Hippocampal formation (tissue), 2 donors: Measurements from ENCODE around the gene YIPF3.
"Not testable (repeated sequence)": the region's sequence is repeated elsewhere in the genome, so short reads cannot be mapped to it uniquely, and the experiment has no call there.

Experiments
- DNase-seq, 2 donors: peaks; one replicate each; lab custom pipeline; 2025; lab: John Stamatoyannopoulos, UW

YIPF3 gene

GRCh38 chr6:43493230-43493629 lies 23.5 kb downstream of the YIPF3 start:
- no peak for DNase-seq

GRCh38 chr6:43492673-43493072 lies 24.1 kb downstream of the YIPF3 start:
- DNase-seq, result peak in 1 of 2 donors; percentile 30

- peak; percentile 77 to 88 for DNase-seq
Observed at GRCh38 chr6:43491750-43492661, 24.7 kb downstream of the YIPF3 start.

DNA sequence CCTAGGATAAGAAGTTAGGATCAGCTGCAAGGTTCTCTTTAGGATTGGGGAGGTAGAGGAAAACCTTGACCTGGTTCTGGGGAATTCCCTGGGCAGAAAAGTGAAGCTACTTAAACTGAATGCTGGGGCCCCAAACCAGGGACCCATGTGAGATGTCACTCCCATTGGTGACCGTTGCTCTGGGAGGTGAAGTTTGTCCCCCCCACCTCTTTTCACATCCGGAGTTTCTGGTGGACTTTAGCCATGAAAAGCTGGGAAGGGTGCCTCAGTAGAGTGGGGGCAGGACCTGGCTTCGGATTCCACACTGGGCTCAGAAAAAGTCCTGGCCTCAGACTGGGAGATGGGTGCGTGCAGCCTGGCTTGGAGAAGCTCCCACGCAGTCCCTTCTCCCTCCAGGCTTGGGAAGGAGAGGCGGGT lies 26.2 kb downstream of the YIPF3 start:
- DNase-seq, result no peak

GRCh38 chr6:43489277-43490072 lies 27.3 kb downstream of the YIPF3 start:
- peak; percentile 92 to 98 for DNase-seq

DNA sequence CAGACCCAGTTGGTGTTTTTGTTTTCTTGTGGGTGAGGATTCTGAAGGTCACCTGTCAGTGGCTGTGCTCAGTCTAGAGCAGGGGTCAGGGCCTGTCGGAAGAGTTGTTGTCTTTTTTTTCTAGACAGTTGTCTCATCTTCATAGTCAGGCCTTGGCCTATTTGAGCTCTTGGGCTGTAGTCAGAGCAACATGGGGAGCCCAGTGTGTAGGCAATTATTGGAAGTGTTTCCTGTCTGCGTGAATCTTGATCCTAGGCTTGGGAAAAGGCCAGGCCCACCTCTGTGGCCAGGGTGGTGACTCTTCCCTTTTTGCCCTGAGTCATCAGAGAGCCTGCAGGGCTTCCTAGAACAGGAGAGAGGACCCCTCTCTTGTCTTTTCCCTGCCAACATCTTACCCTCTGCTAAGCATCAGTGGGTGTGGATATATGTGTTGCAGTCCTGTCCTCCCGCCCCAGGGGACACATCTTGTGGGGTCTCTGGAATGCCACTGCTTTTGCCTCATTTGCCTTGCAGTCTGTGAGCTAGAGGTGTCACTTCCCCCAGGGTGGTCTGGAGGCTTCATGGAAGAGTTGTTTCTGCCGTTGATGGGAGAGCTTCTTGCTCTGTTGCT lies 28.0 kb downstream of the YIPF3 start:
- DNase-seq, result no peak

DNA sequence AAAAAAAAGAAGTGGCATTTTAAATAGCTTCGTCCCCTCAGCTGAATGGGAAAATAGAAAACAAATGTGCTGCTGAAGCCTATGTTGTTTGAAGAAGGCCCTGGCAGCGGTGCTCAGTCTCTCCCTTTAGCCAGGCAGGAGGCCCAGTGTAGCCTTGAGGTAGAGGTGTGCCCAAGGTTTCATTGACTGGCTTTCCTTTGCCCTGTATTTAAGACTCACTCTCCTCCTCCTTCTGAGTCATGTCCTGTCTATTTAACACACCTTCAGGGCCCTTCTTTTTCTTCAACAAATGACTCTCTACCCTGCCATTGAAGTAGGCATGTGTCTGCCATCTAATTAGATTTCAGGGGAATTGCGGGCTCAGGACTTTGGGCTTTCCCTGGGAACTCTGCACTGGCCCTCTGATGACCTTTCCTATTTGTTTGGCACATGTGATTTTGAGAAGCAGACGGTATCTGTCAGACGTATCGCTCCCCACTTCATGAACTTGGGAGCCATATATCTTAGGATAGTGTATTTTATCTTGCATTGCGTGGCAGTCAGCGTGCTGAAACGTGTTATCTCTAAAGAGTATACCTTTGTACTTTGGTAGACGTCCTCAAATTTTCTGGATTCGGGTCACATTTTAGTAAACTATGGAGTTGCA lies 35.0 kb downstream of the YIPF3 start:
- DNase-seq, result no peak

- no peak for DNase-seq
Observed at GRCh38 chr6:43481075-43481474, 35.7 kb downstream of the YIPF3 start.

DNA sequence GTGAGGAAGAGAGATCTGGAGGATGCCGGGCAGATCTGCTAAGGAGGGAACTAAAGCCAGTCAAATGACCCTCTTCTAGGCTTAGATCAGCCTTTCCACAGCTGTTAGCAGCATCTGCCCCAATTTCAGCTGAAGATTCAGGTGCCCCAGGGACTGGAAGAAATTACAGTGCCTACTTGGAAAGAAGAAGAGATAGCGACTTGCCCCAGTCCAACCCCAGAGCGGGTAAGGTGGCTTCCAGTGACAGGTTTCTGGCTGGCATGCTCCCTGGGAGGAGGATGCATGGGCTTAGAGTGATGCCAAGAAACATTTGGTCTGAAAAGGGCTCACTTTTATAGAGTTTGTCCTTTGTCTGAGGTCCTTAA lies 38.7 kb downstream of the YIPF3 start:
- DNase-seq, result no peak

DNA sequence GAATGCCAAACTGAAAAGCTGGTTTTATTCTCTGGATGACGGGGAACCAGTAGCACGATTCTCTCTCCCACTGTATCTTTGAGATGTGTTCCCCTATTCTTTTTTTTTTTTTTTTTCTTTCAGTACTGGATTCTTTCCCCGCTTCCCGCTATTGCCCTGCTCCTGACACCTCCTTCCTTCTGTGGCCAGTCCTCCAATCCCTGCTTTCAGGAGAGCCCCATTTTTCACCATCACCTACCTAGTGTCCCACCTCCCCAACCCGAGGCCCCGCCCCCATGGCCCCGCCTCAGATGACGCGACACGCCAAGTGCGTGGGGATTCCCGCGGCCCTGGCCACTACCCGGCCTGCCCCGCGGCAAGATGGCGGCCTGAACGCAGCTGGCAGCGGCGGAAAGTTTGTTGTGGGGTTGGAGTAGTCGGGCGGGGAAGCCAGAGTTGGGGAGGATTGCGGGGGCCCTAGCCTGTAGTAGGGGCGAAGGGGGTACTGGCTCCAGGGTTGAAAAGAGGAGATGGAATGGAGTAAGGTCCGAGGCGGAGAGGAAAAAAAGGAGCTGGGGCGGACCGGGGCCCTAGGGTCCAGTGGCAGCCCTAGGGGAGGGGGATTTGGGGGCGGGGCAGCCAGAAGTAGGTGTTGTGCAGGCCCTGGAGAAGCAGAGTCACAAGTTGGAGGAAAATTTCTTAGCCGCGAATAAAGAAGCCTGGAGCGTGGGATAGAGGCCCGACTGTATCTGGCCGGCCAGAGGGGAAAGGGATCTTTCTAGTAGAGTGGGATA lies 39.3 kb downstream of the YIPF3 start, which contains the start of gene TJAP1:
TJAP1 (plus strand) TSS at position 336 of the 773 bp plus-strand sequence. CDS start 21,432 bp downstream, outside the sequence.
- DNase-seq, result peak; percentile 77 to 88

DNA sequence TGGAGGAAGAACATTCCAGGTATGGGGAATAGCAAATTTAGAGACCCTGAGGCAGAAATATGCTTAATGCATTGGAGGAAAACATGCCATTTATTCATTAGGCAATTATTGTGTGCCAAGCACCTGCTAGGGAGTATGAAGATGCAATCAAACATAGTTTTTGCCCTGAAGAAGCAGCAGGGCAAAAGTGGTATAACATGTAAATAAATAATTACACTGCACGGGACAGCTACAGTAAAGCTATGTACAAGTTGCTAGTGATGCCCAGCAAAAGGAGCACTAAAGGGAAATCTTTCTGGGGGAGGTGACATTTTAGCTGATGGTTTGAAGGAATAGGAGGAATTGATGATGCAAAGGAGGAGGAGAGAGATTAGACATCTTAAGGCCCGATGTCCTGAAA lies 40.0 kb downstream of the YIPF3 start:
- no peak for DNase-seq

DNA sequence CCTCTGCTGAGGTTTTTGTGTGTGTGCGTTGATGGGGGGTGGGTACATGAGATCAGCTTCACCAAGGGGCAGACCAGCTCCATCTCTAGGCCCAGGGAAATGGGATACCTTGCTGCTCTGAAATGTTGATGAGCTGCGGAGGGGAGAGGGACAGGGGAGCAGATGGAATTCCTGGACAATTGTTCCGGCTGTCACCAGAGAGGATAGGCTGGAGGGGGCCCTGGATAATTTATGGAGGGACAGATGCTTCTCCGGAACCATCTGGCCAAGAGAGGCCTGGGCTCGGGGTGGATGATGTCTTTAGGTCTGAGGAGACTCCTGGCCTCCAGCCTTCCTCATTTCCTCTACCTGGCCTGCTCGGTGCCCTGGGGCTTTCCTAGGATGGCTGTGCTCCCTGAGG lies 41.2 kb downstream of the YIPF3 start:
- DNase-seq, result no peak

DNA sequence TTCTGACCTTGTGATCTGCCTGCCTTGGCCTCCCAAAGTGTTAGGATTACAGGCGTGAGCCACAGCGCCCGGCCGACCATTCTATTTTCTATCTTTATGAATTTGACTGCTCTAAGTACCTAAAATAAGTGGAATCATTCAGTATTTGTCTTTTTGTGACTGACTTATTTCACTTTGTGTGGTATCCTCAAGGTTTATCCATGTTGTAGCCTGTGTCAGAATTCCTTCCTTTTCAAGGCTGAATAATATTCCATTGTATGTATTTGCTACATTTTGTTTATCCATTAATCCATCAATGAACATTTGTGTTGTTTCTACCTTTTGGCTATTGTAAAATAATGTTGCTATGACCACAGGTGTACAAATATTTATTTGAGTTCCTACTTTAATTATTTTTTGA lies 44.2 kb downstream of the YIPF3 start:
- DNase-seq, result no peak

DNA sequence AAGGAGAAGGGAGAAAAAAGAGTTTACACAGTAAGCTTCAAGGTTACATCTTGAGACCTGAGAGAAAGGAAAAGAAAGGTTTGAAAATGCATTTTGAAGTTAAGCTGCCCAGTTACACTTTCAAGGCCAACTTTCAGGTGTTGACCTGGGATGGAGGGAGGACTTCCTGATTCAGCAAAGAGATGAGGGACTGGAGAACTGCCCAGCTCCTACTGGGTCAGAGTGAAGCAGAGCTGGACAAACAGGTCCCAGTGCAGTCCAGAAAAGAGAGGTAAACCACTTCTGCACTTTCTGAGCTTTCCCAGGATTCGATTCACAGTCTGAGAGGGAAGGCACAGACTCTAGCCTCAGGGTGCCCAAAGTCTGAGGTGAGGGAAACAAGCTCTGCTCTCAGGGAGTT lies 45.3 kb downstream of the YIPF3 start:
- no peak for DNase-seq

GRCh38 chr6:43469947-43470346 lies 46.8 kb downstream of the YIPF3 start:
- DNase-seq, result no peak

GRCh38 chr6:43468748-43469681 lies 47.7 kb downstream of the YIPF3 start:
- no peak for DNase-seq

- no peak for DNase-seq
Observed at GRCh38 chr6:43468240-43468639, 48.5 kb downstream of the YIPF3 start.

DNA sequence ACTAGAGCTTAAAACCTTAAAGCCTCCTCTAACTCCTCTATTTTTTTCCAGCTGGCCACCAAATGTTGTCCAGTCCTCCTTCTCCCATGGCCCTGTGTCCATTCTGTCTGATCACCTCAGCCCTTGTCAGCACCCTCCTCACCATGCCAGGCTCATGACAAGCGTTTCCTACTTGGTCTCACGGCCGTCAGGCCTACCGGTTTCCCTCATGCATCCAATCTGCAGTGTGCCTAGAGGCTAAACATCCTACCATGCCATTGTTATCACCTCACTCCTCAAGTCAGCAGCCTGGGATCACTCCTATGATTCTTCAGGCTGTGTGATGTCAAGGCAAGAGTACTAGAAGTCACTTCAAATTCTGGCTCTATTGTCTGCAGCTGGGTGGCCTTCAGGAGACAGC lies 49.0 kb downstream of the YIPF3 start:
- DNase-seq, result no peak

GRCh38 chr6:43467265-43467664 lies 49.5 kb downstream of the YIPF3 start:
- not testable (repeated sequence) for DNase-seq

- DNase-seq, result no peak
Observed at GRCh38 chr6:43465948-43466347, 50.8 kb downstream of the YIPF3 start.
